Measurements from ENCODE around the gene SLC25A41. TPM values are rescaled to one million over a fixed set of nuclear protein-coding genes. Genes with fewer than 3 reads are reported as not detected.

Gene SLC25A41
- total RNA-seq, 4 donors from 2014 or later, result not detected

GRCh38 chr19:6412061-6412446 lies 21.5 kb downstream of the SLC25A41 start:
- TF ChIP-seq CTCF (IDR thresholded peaks at IDR 0.05; ENCODE audit: low read depth), result no peak

GRCh38 chr19:6409346-6409745 lies 24.2 kb downstream of the SLC25A41 start:
- TF ChIP-seq CTCF (IDR thresholded peaks at IDR 0.05; ENCODE audit: low read depth), result no peak

DNA sequence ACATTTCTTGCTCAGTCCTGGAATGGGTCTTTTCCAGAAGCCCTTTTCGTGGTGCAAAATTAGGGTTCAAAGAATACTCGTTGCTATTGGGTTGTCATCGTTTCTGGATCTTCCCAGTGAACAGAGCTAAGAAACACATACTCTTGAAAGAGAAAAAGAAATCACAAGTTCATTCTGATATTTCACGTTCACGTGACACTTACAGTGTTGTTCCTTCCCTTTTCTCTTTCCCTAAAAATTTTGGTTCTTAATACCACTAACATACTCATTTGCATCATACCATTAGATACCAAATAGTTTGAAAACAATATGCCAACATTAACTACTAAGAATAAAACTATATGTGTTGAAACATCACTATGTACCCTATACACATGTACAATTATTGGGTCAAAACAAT lies 27.2 kb downstream of the SLC25A41 start:
- no peak for TF ChIP-seq CTCF (IDR thresholded peaks at IDR 0.05; ENCODE audit: low read depth)

- no peak for TF ChIP-seq CTCF (IDR thresholded peaks at IDR 0.05; ENCODE audit: low read depth)
Observed at GRCh38 chr19:6402837-6403608, 30.5 kb downstream of the SLC25A41 start.

- no peak for TF ChIP-seq CTCF (IDR thresholded peaks at IDR 0.05; ENCODE audit: low read depth)
Observed at GRCh38 chr19:6402058-6402457, 31.5 kb downstream of the SLC25A41 start.

DNA sequence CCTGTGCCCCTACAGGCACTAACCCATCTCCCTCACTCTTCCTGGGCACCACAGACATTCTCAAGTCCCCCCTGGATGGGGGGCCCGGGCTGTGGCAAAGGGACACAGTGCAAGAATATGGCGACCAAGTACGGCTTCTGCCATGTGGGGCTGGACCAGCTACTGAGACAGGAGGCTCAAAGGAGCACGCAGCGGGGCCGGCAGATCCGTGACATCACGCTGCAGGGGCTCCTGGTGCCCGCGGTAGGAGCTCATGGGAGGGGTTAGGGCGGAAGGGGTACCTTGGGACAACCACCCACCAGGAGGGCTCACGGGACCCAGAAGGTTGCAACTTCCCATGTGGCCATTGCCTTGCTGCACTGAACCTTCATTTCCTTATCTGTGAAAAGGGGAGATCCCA lies 37.3 kb downstream of the SLC25A41 start:
- no peak for TF ChIP-seq CTCF (IDR thresholded peaks at IDR 0.05; ENCODE audit: low read depth)

- no peak for TF ChIP-seq CTCF (IDR thresholded peaks at IDR 0.05; ENCODE audit: low read depth)
Observed at GRCh38 chr19:6394831-6395230, 38.7 kb downstream of the SLC25A41 start.

Data from subcutaneous adipose tissue (tissue), 4 donors.